ENCODE data around the gene DDAH1. TPM values are rescaled to one million over a fixed set of nuclear protein-coding genes. Genes with fewer than 3 reads are reported as not detected.

DDAH1 gene
- total RNA-seq, 1 donor from 2014 or later = 33.4 TPM

DNA sequence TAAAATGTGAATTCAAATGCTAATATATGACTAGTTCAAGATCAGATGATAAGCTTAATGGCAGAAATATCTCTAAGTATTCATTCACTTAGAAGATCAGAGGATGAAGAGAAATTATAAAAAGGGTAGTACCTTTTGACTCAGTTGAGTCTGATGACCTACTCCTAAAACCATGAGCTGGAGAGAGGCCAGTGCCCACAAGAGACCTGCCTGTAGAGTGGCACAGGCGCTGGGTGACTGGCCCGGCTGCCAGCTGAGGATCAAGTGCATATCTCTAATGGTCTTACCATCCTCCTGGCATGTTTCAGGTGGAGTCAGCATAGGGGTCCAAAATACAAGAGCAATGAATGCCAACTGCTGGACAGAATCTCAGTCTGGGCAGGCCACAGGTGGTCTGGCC is 14.1 kb downstream of the DDAH1 start:
- no peak for DNase-seq (ENCODE audit: low spot score, unreplicated experiment)
- Mint-ChIP-seq H3K9me3 (ENCODE audit: low read depth) (peaks cover 3% of the 10 kb centered on the region), H3K27ac (no peak overlapping the region), H3K36me3 (ENCODE audit: insufficient read depth) (peaks cover 3% of the 10 kb centered on the region), H3K27me3 (no peaks in the 10 kb centered on the region), H3K4me3 (ENCODE audit: low read depth) (no peak overlapping the region), H3K4me1 (ENCODE audit: low read depth) (peaks cover 5% of the 10 kb centered on the region)
- TF ChIP-seq, protein P1, sequence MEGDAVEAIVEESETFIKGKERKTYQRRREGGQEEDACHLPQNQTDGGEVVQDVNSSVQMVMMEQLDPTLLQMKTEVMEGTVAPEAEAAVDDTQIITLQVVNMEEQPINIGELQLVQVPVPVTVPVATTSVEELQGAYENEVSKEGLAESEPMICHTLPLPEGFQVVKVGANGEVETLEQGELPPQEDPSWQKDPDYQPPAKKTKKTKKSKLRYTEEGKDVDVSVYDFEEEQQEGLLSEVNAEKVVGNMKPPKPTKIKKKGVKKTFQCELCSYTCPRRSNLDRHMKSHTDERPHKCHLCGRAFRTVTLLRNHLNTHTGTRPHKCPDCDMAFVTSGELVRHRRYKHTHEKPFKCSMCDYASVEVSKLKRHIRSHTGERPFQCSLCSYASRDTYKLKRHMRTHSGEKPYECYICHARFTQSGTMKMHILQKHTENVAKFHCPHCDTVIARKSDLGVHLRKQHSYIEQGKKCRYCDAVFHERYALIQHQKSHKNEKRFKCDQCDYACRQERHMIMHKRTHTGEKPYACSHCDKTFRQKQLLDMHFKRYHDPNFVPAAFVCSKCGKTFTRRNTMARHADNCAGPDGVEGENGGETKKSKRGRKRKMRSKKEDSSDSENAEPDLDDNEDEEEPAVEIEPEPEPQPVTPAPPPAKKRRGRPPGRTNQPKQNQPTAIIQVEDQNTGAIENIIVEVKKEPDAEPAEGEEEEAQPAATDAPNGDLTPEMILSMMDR (IDR thresholded peaks at IDR 0.05; ENCODE audit: unreplicated experiment) = no peak

DNA sequence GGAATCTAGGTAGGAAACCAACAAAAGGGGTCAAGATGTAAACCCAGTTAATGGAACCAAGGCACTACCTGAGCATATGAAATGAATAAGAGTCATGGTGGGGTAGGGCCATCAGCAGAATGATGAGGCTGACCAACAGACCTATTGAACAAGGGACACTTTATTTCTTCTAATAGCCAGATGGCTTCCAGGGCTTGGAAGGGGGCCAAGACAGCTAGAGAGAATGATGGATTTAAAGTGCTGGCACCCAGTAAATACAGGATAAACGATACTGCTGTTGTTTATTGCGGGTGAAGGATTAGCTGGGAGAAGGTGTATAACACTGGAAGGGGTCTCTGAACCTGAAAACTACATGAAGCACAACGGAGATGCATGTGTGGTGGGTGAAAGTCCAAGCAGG is 15.6 kb downstream of the DDAH1 start:
- Mint-ChIP-seq H3K36me3 (ENCODE audit: insufficient read depth) (peaks cover 3% of the 10 kb centered on the region), H3K4me3 (ENCODE audit: low read depth) (no peak overlapping the region), H3K27me3 (no peaks in the 10 kb centered on the region), H3K27ac (no peak overlapping the region), H3K9me3 (ENCODE audit: low read depth) (peaks cover 3% of the 10 kb centered on the region), H3K4me1 (ENCODE audit: low read depth) (no peaks in the 10 kb centered on the region)
- no peak for DNase-seq (ENCODE audit: low spot score, unreplicated experiment)
- TF ChIP-seq, protein P1 (IDR thresholded peaks at IDR 0.05; ENCODE audit: unreplicated experiment) = no peak

DNA sequence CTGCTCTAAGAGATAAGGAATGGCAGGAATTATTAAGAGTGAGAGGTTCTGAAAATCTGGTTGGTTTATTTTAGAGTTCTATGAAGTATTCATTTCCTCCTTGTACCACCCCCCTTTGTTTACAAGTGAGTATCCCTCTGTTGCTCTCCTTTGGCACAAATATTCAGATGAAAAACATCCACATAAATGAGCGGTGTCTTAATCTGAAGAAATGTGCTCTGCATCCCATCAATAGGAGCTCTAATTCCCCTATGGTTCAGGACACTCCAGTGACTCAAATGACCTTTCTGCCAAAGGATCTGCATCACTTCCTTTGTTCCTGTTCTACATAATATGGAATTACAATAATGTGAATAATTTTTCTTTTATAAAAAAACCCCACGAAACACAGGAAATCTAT is 16.6 kb downstream of the DDAH1 start:
- no peaks in the 10 kb centered on the region for H3K27me3 Mint-ChIP-seq
- no peaks in the 10 kb centered on the region for H3K4me1 Mint-ChIP-seq (ENCODE audit: low read depth)
- no peak for DNase-seq (ENCODE audit: low spot score, unreplicated experiment)
- H3K4me3 Mint-ChIP-seq (ENCODE audit: low read depth) = no peak overlapping the region
- no peak overlapping the region for H3K27ac Mint-ChIP-seq
- peaks cover 3% of the 10 kb centered on the region for H3K9me3 Mint-ChIP-seq (ENCODE audit: low read depth)
- TF ChIP-seq, protein P1 (IDR thresholded peaks at IDR 0.05; ENCODE audit: unreplicated experiment) = no peak
- H3K36me3 Mint-ChIP-seq (ENCODE audit: insufficient read depth) = peaks cover 3% of the 10 kb centered on the region

DNA sequence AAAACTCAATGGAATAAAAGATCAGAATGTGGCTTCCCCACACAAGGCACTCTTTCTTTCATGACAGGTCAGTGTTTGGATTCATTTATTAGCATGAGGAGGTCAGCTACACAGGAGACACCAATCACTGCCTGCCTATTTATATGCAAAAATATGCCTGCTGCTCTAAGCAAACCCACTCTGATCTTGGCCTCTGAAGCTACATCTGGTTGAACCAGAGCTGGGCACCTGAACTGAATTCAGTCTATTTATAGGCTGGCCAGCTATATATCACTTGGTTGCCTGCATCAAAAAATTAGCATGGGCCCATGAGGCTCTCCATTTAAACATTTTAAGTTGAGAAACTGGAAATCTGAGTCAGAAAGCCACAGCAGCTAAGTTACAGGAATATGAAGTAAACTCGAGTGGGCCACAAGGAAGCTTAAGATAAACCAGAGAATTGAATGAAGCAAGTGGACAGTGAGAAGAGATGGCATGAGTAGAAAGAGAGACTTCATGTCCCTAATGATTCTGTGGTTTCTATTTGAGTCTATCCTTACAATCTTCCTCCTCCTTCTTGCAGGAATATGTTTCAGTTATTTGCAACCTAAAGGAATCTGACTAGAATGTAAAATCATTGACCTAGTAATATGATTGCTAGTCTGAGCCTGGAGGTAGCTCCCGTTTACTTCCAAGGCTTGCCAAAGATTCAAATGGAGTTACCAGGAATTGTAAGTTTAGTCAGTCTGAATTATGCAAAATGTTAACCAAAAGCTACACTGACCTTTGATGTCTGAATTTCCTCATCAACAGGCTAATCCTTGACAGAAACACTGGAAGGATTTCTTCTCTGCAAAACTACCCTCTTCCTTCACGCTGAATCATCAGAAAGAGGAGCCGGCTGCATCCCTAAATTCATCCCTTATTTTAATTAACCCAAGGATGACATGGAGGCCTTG is 17.7 kb downstream of the DDAH1 start:
- TF ChIP-seq, protein P1 (IDR thresholded peaks at IDR 0.05; ENCODE audit: unreplicated experiment) = no peak
- peaks cover 3% of the 10 kb centered on the region for H3K9me3 Mint-ChIP-seq (ENCODE audit: low read depth)
- no peaks in the 10 kb centered on the region for H3K27me3 Mint-ChIP-seq
- H3K27ac Mint-ChIP-seq = no peak overlapping the region
- no peaks in the 10 kb centered on the region for H3K4me1 Mint-ChIP-seq (ENCODE audit: low read depth)
- no peak overlapping the region for H3K4me3 Mint-ChIP-seq (ENCODE audit: low read depth)
- H3K36me3 Mint-ChIP-seq (ENCODE audit: insufficient read depth) = peaks cover 4% of the 10 kb centered on the region
- no peak for DNase-seq (ENCODE audit: low spot score, unreplicated experiment)

DNA sequence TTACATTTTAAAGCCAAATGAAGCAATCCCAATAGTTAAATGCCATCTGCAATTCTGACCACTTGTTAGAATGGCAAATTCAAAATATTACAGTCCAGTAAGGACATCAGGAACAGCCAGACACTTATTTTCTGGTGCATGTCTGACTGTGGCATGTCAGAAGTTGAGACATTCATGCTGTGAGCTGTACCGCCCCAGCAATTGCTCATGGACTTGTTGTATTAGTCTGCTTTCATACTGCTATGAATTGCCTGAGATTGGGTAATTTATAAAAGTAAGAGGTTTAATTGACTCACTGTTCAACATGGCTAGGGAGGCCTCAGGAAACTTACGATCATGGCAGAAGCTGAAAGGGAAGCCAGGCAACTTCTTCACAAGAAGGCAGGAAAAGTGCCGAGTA is 19.1 kb downstream of the DDAH1 start:
- Mint-ChIP-seq H3K36me3 (ENCODE audit: insufficient read depth) (peaks cover 4% of the 10 kb centered on the region), H3K27ac (no peak overlapping the region), H3K9me3 (ENCODE audit: low read depth) (peaks cover 3% of the 10 kb centered on the region), H3K4me1 (ENCODE audit: low read depth) (no peaks in the 10 kb centered on the region), H3K4me3 (ENCODE audit: low read depth) (no peak overlapping the region), H3K27me3 (no peaks in the 10 kb centered on the region)
- TF ChIP-seq, protein P1 (IDR thresholded peaks at IDR 0.05; ENCODE audit: unreplicated experiment) = no peak
- no peak for DNase-seq (ENCODE audit: low spot score, unreplicated experiment)

Data from progenitor cell of endocrine pancreas (in vitro differentiated cells).